T-helper 17 cell (primary cell): Measurements from ENCODE around the gene PDHX. TPM values are rescaled to one million over a fixed set of nuclear protein-coding genes. Genes with fewer than 3 reads are reported as not detected.
"Not testable (repeated sequence)": the region's sequence is repeated elsewhere in the genome, so short reads cannot be mapped to it uniquely, and the experiment has no call there.

ENCODE experiments used
- ATAC-seq: fragments of 150-1000 bp; cut with Tn5 transposase; 2 replicates; pipeline ENCODE4 v1.10.0; 2021; ENCODE audit warnings: mild to moderate bottlenecking, moderate library complexity
- DNase-seq, 3 donors: peaks; one replicate each; pipeline versions ENCODE4 v3.0.0 to v3.0.0-alpha.2; 2020 to 2021
- H3K9me3 ChIP-seq: one replicate; pipeline ENCODE4 v1.7.0; 2013; ENCODE audit warnings: low read length, mild to moderate bottlenecking; ENCODE audit not compliant: control insufficient read depth, poor library complexity, severe bottlenecking
- H3K27ac Mint-ChIP-seq: one replicate; pipeline ENCODE4 v1.8.0; 2022; ENCODE audit warnings: mild to moderate bottlenecking, moderate library complexity, mixed read lengths
- H3K27me3 Mint-ChIP-seq: one replicate; pipeline ENCODE4 v1.8.0; 2022; ENCODE audit warnings: mixed read lengths
- H3K36me3 Mint-ChIP-seq: one replicate; pipeline ENCODE4 v1.8.0; 2022; ENCODE audit warnings: low read depth, mixed read lengths
- H3K4me1 Mint-ChIP-seq: one replicate; pipeline ENCODE4 v1.8.0; 2022; ENCODE audit warnings: mild to moderate bottlenecking, mixed read lengths
- H3K4me3 Mint-ChIP-seq: one replicate; pipeline ENCODE4 v1.8.0; 2022; ENCODE audit warnings: mild to moderate bottlenecking, moderate library complexity, mixed read lengths
- total RNA-seq, 4 donors: library from RNA in 2 of 4; stranded (reverse) in 2 of 4; gene quantifications; one replicate each; pipeline ENCODE4 v1.2.3 and lab custom pipeline; 2022 to 2026

Gene PDHX
- 10 to 100 TPM; 16.0 to 20.8 TPM for total RNA-seq
- 20.1 to 26.3 reads per million in 2 donors for total RNA-seq (lab: John Stamatoyannopoulos, UW)

GRCh38 chr11:34916015-34916842 is at the start of gene PDHX, which contains the start of gene APIP:
Gene PDHX, plus strand, starts transcription at chr11:34916618. Its CDS starts 38 bp downstream, at chr11:34916656.
Gene APIP, minus strand, starts transcription at chr11:34916379. Its CDS starts 95 bp downstream, at chr11:34916284.
- H3K4me3 Mint-ChIP-seq = peak within 1 kb of the TSS; percentile 96
- peaks cover 42% of the 10 kb centered on the region for H3K4me1 Mint-ChIP-seq
- ATAC-seq (peak; percentile 91), DNase-seq (peak; percentile 84 to 98 (median 91))
- H3K27ac Mint-ChIP-seq = peak within 1 kb of the TSS; percentile 96
- H3K27me3 Mint-ChIP-seq = no peaks in the 10 kb centered on the region
- H3K36me3 Mint-ChIP-seq = peaks cover 7% of the 10 kb centered on the region
- H3K9me3 ChIP-seq = no peaks in the 10 kb centered on the region

GRCh38 chr11:34869425-34869824 is 47.0 kb upstream of the PDHX start:
- ATAC-seq (no peak), DNase-seq (no peak)
- H3K9me3 ChIP-seq = no peaks in the 10 kb centered on the region
- H3K27ac Mint-ChIP-seq = no peak overlapping the region
- no peaks in the 10 kb centered on the region for H3K4me1 Mint-ChIP-seq
- no peak overlapping the region for H3K4me3 Mint-ChIP-seq
- H3K27me3 Mint-ChIP-seq = no peaks in the 10 kb centered on the region
- peaks cover 4% of the 10 kb centered on the region for H3K36me3 Mint-ChIP-seq

- Mint-ChIP-seq H3K4me1 (no peaks in the 10 kb centered on the region), H3K27me3 (no peaks in the 10 kb centered on the region), H3K27ac (no peak overlapping the region), H3K36me3 (peaks cover 4% of the 10 kb centered on the region), H3K4me3 (no peak overlapping the region)
- no peaks in the 10 kb centered on the region for H3K9me3 ChIP-seq
- no peak for DNase-seq
- ATAC-seq = no peak
These were observed 45.7 kb upstream of the PDHX start for GRCh38 chr11:34870548-34871196.

GRCh38 chr11:34874202-34874601 is 42.2 kb upstream of the PDHX start:
- H3K9me3 ChIP-seq = no peaks in the 10 kb centered on the region
- ATAC-seq (no peak), DNase-seq (no peak)
- Mint-ChIP-seq H3K27me3 (no peaks in the 10 kb centered on the region), H3K27ac (peak overlapping the region; percentile 54), H3K4me3 (no peak overlapping the region), H3K4me1 (no peaks in the 10 kb centered on the region), H3K36me3 (peaks cover 4% of the 10 kb centered on the region)

GRCh38 chr11:34877375-34877975 is 38.9 kb upstream of the PDHX start:
- Mint-ChIP-seq H3K4me3 (no peak overlapping the region), H3K27me3 (no peaks in the 10 kb centered on the region), H3K27ac (no peak overlapping the region), H3K36me3 (peaks cover 4% of the 10 kb centered on the region), H3K4me1 (no peaks in the 10 kb centered on the region)
- no peaks in the 10 kb centered on the region for H3K9me3 ChIP-seq
- DNase-seq = no peak
- ATAC-seq = no peak

GRCh38 chr11:34881900-34882299 is 34.5 kb upstream of the PDHX start:
- DNase-seq = no peak
- Mint-ChIP-seq H3K27ac (no peak overlapping the region), H3K36me3 (peaks cover 5% of the 10 kb centered on the region), H3K4me3 (no peak overlapping the region), H3K27me3 (no peaks in the 10 kb centered on the region), H3K4me1 (peaks cover under 1% of the 10 kb centered on the region)
- no peak for ATAC-seq
- no peaks in the 10 kb centered on the region for H3K9me3 ChIP-seq

- H3K4me1 Mint-ChIP-seq = peaks cover 2% of the 10 kb centered on the region
- no peak for DNase-seq
- ATAC-seq = no peak
- no peaks in the 10 kb centered on the region for H3K27me3 Mint-ChIP-seq
- no peak overlapping the region for H3K27ac Mint-ChIP-seq
- H3K4me3 Mint-ChIP-seq = no peak overlapping the region
- H3K9me3 ChIP-seq = no peaks in the 10 kb centered on the region
- peaks cover 8% of the 10 kb centered on the region for H3K36me3 Mint-ChIP-seq
These were observed 29.8 kb upstream of the PDHX start for GRCh38 chr11:34886609-34887008.

GRCh38 chr11:34887260-34887659 is 29.2 kb upstream of the PDHX start:
- ATAC-seq (no peak), DNase-seq (no peak)
- H3K27ac Mint-ChIP-seq = no peak overlapping the region
- H3K4me1 Mint-ChIP-seq = peaks cover 2% of the 10 kb centered on the region
- H3K27me3 Mint-ChIP-seq = no peaks in the 10 kb centered on the region
- peaks cover 8% of the 10 kb centered on the region for H3K36me3 Mint-ChIP-seq
- H3K9me3 ChIP-seq = no peaks in the 10 kb centered on the region
- H3K4me3 Mint-ChIP-seq = no peak overlapping the region

GRCh38 chr11:34890089-34890488 is 26.3 kb upstream of the PDHX start:
- no peak overlapping the region for H3K4me3 Mint-ChIP-seq
- ATAC-seq (no peak), DNase-seq (no peak)
- peaks cover 4% of the 10 kb centered on the region for H3K36me3 Mint-ChIP-seq
- H3K27me3 Mint-ChIP-seq = no peaks in the 10 kb centered on the region
- no peaks in the 10 kb centered on the region for H3K9me3 ChIP-seq
- peaks cover 2% of the 10 kb centered on the region for H3K4me1 Mint-ChIP-seq
- no peak overlapping the region for H3K27ac Mint-ChIP-seq

- Mint-ChIP-seq H3K4me3 (no peak overlapping the region), H3K27me3 (no peaks in the 10 kb centered on the region), H3K27ac (no peak overlapping the region), H3K36me3 (peaks cover 4% of the 10 kb centered on the region), H3K4me1 (peaks cover 2% of the 10 kb centered on the region)
- DNase-seq (no peak), ATAC-seq (no peak)
- no peaks in the 10 kb centered on the region for H3K9me3 ChIP-seq
These were observed 25.6 kb upstream of the PDHX start for GRCh38 chr11:34890812-34891211.

GRCh38 chr11:34891611-34892010 is 24.8 kb upstream of the PDHX start:
- Mint-ChIP-seq H3K4me3 (no peak overlapping the region), H3K36me3 (peaks cover 8% of the 10 kb centered on the region), H3K27ac (no peak overlapping the region), H3K4me1 (peaks cover 2% of the 10 kb centered on the region), H3K27me3 (no peaks in the 10 kb centered on the region)
- no peak for DNase-seq
- no peak for ATAC-seq
- no peaks in the 10 kb centered on the region for H3K9me3 ChIP-seq

- H3K27me3 Mint-ChIP-seq = no peaks in the 10 kb centered on the region
- peaks cover 5% of the 10 kb centered on the region for H3K36me3 Mint-ChIP-seq
- no peaks in the 10 kb centered on the region for H3K4me1 Mint-ChIP-seq
- H3K27ac Mint-ChIP-seq = no peak overlapping the region
- no peak overlapping the region for H3K4me3 Mint-ChIP-seq
- no peaks in the 10 kb centered on the region for H3K9me3 ChIP-seq
- no peak for ATAC-seq
- DNase-seq = no peak
These were observed 23.0 kb upstream of the PDHX start for GRCh38 chr11:34893416-34893815.

GRCh38 chr11:34896191-34896590 is 20.2 kb upstream of the PDHX start:
- H3K27me3 Mint-ChIP-seq, H3K4me3 Mint-ChIP-seq, DNase-seq, ATAC-seq, H3K36me3 Mint-ChIP-seq, H3K9me3 ChIP-seq, H3K27ac Mint-ChIP-seq, H3K4me1 Mint-ChIP-seq: not testable (repeated sequence)
